Endodermal cell (in vitro differentiated cells): Measurements from ENCODE around the gene SYN1. TPM values are rescaled to one million over a fixed set of nuclear protein-coding genes. Genes with fewer than 3 reads are reported as not detected.

Experiments
- DNase-seq: peaks from one replicate; pipeline ENCODE4 v3.0.0-alpha.2; 2017
- H3K27ac ChIP-seq: 2 replicates; pipeline ENCODE4 v1.5.1; 2013; ENCODE audit warnings: mild to moderate bottlenecking, low read depth, low read length, moderate library complexity
- H3K27me3 ChIP-seq: 2 replicates; pipeline ENCODE4 v1.6.1; 2013; ENCODE audit warnings: mild to moderate bottlenecking, low read length, moderate library complexity; ENCODE audit not compliant: insufficient read depth, control insufficient read depth, poor library complexity, severe bottlenecking
- H3K36me3 ChIP-seq: 2 replicates; pipeline ENCODE4 v1.7.0; 2013; ENCODE audit warnings: mild to moderate bottlenecking, low read length, moderate library complexity; ENCODE audit not compliant: control insufficient read depth, insufficient read depth
- H3K4me1 ChIP-seq: one replicate; pipeline ENCODE4 v1.7.0; 2013; ENCODE audit warnings: low read length; ENCODE audit not compliant: control insufficient read depth, insufficient read depth
- H3K4me3 ChIP-seq: 2 replicates; pipeline ENCODE4 v1.5.1; 2013; ENCODE audit warnings: mild to moderate bottlenecking, low read length, moderate library complexity
- H3K9ac ChIP-seq: 2 replicates; pipeline ENCODE4 v1.6.1; 2013; ENCODE audit warnings: mild to moderate bottlenecking, low read length, moderate library complexity; ENCODE audit not compliant: poor library complexity, severe bottlenecking; ENCODE audit errors: extremely low read depth
- H3K9me3 ChIP-seq: 2 replicates; pipeline ENCODE4 v1.6.1; 2013; ENCODE audit warnings: mild to moderate bottlenecking, low read length, moderate library complexity; ENCODE audit not compliant: control insufficient read depth
- H3K27ac Mint-ChIP-seq: 2 replicates; pipeline ENCODE4 v1.8.0; 2020; ENCODE audit warnings: mixed read lengths
- H3K27me3 Mint-ChIP-seq: 2 replicates; pipeline ENCODE4 v1.8.0; 2021; ENCODE audit warnings: mild to moderate bottlenecking, mixed read lengths; ENCODE audit not compliant: insufficient read depth
- H3K36me3 Mint-ChIP-seq: 2 replicates; pipeline ENCODE4 v1.8.0; 2020; ENCODE audit warnings: low read depth, mixed read lengths
- H3K4me1 Mint-ChIP-seq: 2 replicates; pipeline ENCODE4 v1.8.0; 2020; ENCODE audit warnings: mixed read lengths
- H3K4me3 Mint-ChIP-seq: 2 replicates; pipeline ENCODE4 v1.8.0; 2020; ENCODE audit warnings: mild to moderate bottlenecking, moderate library complexity, mixed read lengths
- H3K9me3 Mint-ChIP-seq: 2 replicates; pipeline ENCODE4 v1.8.0; 2020; ENCODE audit warnings: mild to moderate bottlenecking, mixed read lengths
- WGBS, 2 experiments: methylation state at CpG; one replicate each; pipeline versions ENCODE4 v1.1.5 to v1.1.7; 2013; ENCODE audit warnings: missing lambda C conversion rate in 2 of 2, mixed read lengths in 1 of 2; ENCODE audit not compliant: insufficient coverage in 1 of 2, insufficient read length in 1 of 2; 5-methylcytosine and 5-hydroxymethylcytosine counted together
- total RNA-seq, 2 donors: library from RNA; stranded (reverse); fragmentation: NEBNext Ultra II Directional in 1 of 2; extraction: Animal tissue kit (Norgen Biotek cat#: 25700) in 1 of 2; gene quantifications; 2 replicates in 1 of 2; 3 replicates in 1 of 2; pipeline ENCODE4 v1.2.1, GENCODE V29; 2021
- TF ChIP-seq, protein P1 (sequence below): fragments of 200-600 bp; sonication (generic); conservative IDR thresholded peaks from 2 replicates; pipeline ENCODE4 v1.5.0; 2021; ENCODE audit warnings: antibody characterized with exemption, mild to moderate bottlenecking

The SYN1 gene
- total RNA-seq, 2 donors from 2014 or later: 4.9 to 5.3 TPM

DNA sequence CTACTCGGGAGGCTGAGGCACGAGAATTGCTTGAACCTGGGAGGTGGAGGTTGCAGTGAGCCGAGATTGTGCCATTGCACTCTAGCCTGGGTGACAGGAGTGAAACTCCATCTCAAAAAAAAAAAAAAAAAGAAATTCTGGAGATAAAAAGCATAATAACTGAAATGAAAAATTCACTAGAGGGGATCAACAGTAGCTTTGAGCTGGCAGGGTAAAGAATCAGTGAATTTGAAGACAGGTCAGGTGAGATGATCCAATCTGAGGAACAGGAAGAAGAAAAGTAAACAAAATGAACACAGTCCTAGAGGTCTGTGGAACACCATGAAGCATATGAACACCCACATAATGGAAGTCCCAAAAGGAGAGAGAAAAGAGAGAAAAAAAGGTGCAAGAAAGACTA lies 22.4 kb downstream of the SYN1 start:
- Histone ChIP-seq H3K27me3 (no peaks in the 10 kb centered on the region), H3K9ac (no peak overlapping the region), H3K9me3 (peaks cover 10% of the 10 kb centered on the region), H3K4me1 (no peaks in the 10 kb centered on the region), H3K27ac (no peak overlapping the region), H3K4me3 (no peak overlapping the region), H3K36me3 (no peaks in the 10 kb centered on the region)
- DNase-seq: no peak
- H3K36me3 Mint-ChIP-seq: peaks cover 1% of the 10 kb centered on the region
- H3K27ac Mint-ChIP-seq: no peak overlapping the region
- H3K4me3 Mint-ChIP-seq: no peak overlapping the region
- H3K4me1 Mint-ChIP-seq: no peaks in the 10 kb centered on the region
- WGBS, 2 experiments: 71% methylated on average over 2 of the region's 3 CpGs; no CpG with 5 or more reads in 1 of the 2 experiments
- H3K9me3 Mint-ChIP-seq: peaks cover 62% of the 10 kb centered on the region
- TF ChIP-seq, protein P1, sequence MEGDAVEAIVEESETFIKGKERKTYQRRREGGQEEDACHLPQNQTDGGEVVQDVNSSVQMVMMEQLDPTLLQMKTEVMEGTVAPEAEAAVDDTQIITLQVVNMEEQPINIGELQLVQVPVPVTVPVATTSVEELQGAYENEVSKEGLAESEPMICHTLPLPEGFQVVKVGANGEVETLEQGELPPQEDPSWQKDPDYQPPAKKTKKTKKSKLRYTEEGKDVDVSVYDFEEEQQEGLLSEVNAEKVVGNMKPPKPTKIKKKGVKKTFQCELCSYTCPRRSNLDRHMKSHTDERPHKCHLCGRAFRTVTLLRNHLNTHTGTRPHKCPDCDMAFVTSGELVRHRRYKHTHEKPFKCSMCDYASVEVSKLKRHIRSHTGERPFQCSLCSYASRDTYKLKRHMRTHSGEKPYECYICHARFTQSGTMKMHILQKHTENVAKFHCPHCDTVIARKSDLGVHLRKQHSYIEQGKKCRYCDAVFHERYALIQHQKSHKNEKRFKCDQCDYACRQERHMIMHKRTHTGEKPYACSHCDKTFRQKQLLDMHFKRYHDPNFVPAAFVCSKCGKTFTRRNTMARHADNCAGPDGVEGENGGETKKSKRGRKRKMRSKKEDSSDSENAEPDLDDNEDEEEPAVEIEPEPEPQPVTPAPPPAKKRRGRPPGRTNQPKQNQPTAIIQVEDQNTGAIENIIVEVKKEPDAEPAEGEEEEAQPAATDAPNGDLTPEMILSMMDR: no peak
- no peaks in the 10 kb centered on the region for H3K27me3 Mint-ChIP-seq

DNA sequence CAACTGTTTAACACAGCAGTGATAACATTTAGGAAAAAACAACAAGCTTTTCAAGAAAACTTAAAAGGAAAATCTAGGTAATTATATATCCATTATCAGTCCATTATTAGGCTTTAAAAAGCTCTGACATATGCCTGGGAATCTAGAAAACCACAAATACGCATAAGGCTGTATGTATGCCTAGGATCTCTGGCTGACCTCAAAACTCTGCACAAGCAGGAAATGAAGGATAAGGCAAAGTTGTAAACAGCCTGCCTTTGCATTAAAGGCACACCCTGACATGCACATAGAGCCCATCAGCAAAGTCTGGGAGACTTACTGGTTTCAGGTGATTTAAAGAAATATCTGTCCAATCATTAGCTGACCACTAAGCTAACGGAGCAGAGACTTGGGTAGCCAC lies 23.4 kb downstream of the SYN1 start:
- Mint-ChIP-seq H3K36me3 (peaks cover 1% of the 10 kb centered on the region), H3K4me1 (no peaks in the 10 kb centered on the region), H3K27ac (no peak overlapping the region), H3K27me3 (no peaks in the 10 kb centered on the region), H3K9me3 (peaks cover 56% of the 10 kb centered on the region), H3K4me3 (no peak overlapping the region)
- Histone ChIP-seq H3K4me3 (no peak overlapping the region), H3K27me3 (no peaks in the 10 kb centered on the region), H3K9me3 (peaks cover 10% of the 10 kb centered on the region), H3K36me3 (no peaks in the 10 kb centered on the region), H3K4me1 (no peaks in the 10 kb centered on the region), H3K27ac (no peak overlapping the region), H3K9ac (no peak overlapping the region)
- 97 to 100% methylated on average over 1 to 2 of the region's 2 CpGs for WGBS, 2 experiments
- DNase-seq: no peak
- TF ChIP-seq, protein P1: no peak

DNA sequence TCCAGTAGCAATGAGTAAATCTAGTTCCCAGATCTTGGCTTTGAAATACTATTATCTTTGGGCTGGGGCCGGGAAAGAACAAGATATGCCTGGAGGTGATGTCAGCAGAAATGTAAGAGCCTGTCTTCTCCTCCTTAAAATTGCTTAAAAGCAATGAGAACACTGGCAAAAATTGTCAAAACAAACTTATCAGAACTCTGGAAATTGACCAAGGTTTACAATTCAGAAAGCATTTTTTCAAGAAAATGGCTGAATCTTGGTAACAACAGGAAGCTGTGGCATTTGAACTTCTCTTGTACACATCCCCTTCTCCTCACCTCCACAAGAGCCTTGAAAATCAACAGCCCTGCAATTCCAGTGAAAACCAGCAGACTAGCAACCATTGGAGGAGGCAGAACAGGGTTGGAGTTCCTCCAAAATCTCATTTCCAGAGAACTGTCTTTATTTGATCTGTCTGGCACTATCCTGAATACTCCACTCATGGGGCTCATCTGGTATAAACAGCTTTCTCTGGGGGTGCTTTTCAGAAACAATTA lies 23.9 kb downstream of the SYN1 start:
- Histone ChIP-seq H3K9ac (no peak overlapping the region), H3K9me3 (peaks cover 10% of the 10 kb centered on the region), H3K27ac (no peak overlapping the region), H3K4me1 (no peaks in the 10 kb centered on the region), H3K4me3 (no peak overlapping the region), H3K36me3 (no peaks in the 10 kb centered on the region), H3K27me3 (no peaks in the 10 kb centered on the region)
- no peaks in the 10 kb centered on the region for H3K4me1 Mint-ChIP-seq
- no peak overlapping the region for H3K27ac Mint-ChIP-seq
- 100% methylated on average over 1 of the region's 1 CpG; no CpG with 5 or more reads in 1 of the 2 experiments for WGBS, 2 experiments
- no peak for DNase-seq
- H3K27me3 Mint-ChIP-seq: no peaks in the 10 kb centered on the region
- H3K4me3 Mint-ChIP-seq: no peak overlapping the region
- peaks cover 1% of the 10 kb centered on the region for H3K36me3 Mint-ChIP-seq
- peaks cover 54% of the 10 kb centered on the region for H3K9me3 Mint-ChIP-seq
- TF ChIP-seq, protein P1: no peak
